CD14-positive monocyte (primary cell): ENCODE measurements around the gene TTLL4. TPM values are rescaled to one million over a fixed set of nuclear protein-coding genes. Genes with fewer than 3 reads are reported as not detected.

ENCODE experiments used
- DNase-seq, 3 donors: peaks; one replicate each; pipeline ENCODE4 v3.0.0-alpha.2; 2011 to 2022
- H2AFZ ChIP-seq: 2 replicates; pipeline ENCODE4 v1.6.0; 2012; ENCODE audit warnings: mild to moderate bottlenecking, low read depth, low read length, inconsistent platforms; ENCODE audit not compliant: insufficient read depth, poor library complexity, severe bottlenecking
- H3K27ac ChIP-seq, 2 donors: 1 replicate in 1 of 2; 2 replicates in 1 of 2; pipeline ENCODE4 v1.5.1; 2012 to 2013; ENCODE audit warnings: low read length in 2 of 2, control low read depth in 1 of 2, inconsistent platforms in 1 of 2, low read depth in 1 of 2, mild to moderate bottlenecking in 1 of 2
- H3K27me3 ChIP-seq, 2 donors: one replicate each; pipeline versions ENCODE4 v1.6.0 to v1.6.1; 2011 to 2013; ENCODE audit warnings: low read length in 2 of 2; ENCODE audit not compliant: control insufficient read depth in 2 of 2, insufficient read depth in 2 of 2
- H3K36me3 ChIP-seq, 2 donors: replicated peaks in 1 of 2; 1 replicate in 1 of 2; 2 replicates in 1 of 2; pipeline versions ENCODE4 v1.5.1 to v1.6.1; 2012 to 2013; ENCODE audit warnings: low read length in 2 of 2, control low read depth in 1 of 2, inconsistent platforms in 1 of 2, mild to moderate bottlenecking in 1 of 2; ENCODE audit not compliant: insufficient read depth in 2 of 2, control insufficient read depth in 1 of 2
- H3K4me1 ChIP-seq, 2 donors: 1 replicate in 1 of 2; 2 replicates in 1 of 2; pipeline versions ENCODE4 v1.5.1 to v1.6.1; 2012 to 2013; ENCODE audit warnings: low read length in 2 of 2, control low read depth in 1 of 2, inconsistent platforms in 1 of 2, mild to moderate bottlenecking in 1 of 2, moderate library complexity in 1 of 2; ENCODE audit not compliant: insufficient read depth in 2 of 2, control insufficient read depth in 1 of 2
- H3K4me2 ChIP-seq: replicated peaks from 2 replicates; pipeline ENCODE3; 2012; ENCODE audit warnings: low read length, moderate library complexity, mild to moderate bottlenecking; ENCODE audit not compliant: poor library complexity, severe bottlenecking; ENCODE audit errors: extremely low read depth
- H3K4me3 ChIP-seq, 3 experiments: fragments of 200-600 bp in 1 of 3; sonication (generic) in 1 of 3; replicated peaks in 1 of 3; 1 replicate in 2 of 3; 2 replicates in 1 of 3; pipeline ENCODE4 v1.5.1; 2011 to 2013; ENCODE audit warnings: low read length in 3 of 3, mild to moderate bottlenecking in 3 of 3, control low read depth in 2 of 3, low read depth in 2 of 3, inconsistent platforms in 1 of 3, moderate library complexity in 1 of 3
- H3K79me2 ChIP-seq: 2 replicates; pipeline ENCODE4 v1.6.0; 2012; ENCODE audit warnings: mild to moderate bottlenecking, control low read depth, inconsistent platforms, low read length, moderate library complexity; ENCODE audit not compliant: insufficient read depth
- H3K9ac ChIP-seq: 2 replicates; pipeline ENCODE4 v1.6.0; 2017; ENCODE audit warnings: low read length, mild to moderate bottlenecking; ENCODE audit not compliant: insufficient read depth, poor library complexity, severe bottlenecking
- H3K9me3 ChIP-seq, 2 donors: replicated peaks in 1 of 2; 1 replicate in 1 of 2; 2 replicates in 1 of 2; pipeline versions ENCODE4 v1.5.1 to v1.6.1; 2012 to 2013; ENCODE audit warnings: low read length in 2 of 2, control low read depth in 1 of 2; ENCODE audit not compliant: control insufficient read depth in 1 of 2, insufficient read depth in 1 of 2
- H4K20me1 ChIP-seq: 2 replicates; pipeline ENCODE4 v1.6.0; 2012; ENCODE audit warnings: mild to moderate bottlenecking, low read length, control low read depth, moderate library complexity; ENCODE audit not compliant: insufficient read depth
- H3K27ac Mint-ChIP-seq, 7 donors: one replicate each; pipeline ENCODE4 v1.8.0; 2020; ENCODE audit warnings: mild to moderate bottlenecking in 7 of 7, mixed read lengths in 7 of 7, moderate library complexity in 6 of 7, inconsistent platforms in 2 of 7
- H3K27me3 Mint-ChIP-seq, 3 donors: one replicate each; pipeline ENCODE4 v1.8.0; 2021 to 2022; ENCODE audit warnings: low read depth in 3 of 3, mild to moderate bottlenecking in 3 of 3, mixed read lengths in 3 of 3, moderate library complexity in 3 of 3, inconsistent platforms in 1 of 3
- H3K36me3 Mint-ChIP-seq, 2 donors: one replicate each; pipeline ENCODE4 v1.8.0; 2020; ENCODE audit warnings: mixed read lengths in 2 of 2, inconsistent platforms in 1 of 2, mild to moderate bottlenecking in 1 of 2
- H3K4me1 Mint-ChIP-seq: one replicate; pipeline ENCODE4 v1.8.0; 2020; ENCODE audit warnings: mild to moderate bottlenecking, mixed read lengths
- H3K4me3 Mint-ChIP-seq, 2 donors: one replicate each; pipeline ENCODE4 v1.8.0; 2020; ENCODE audit warnings: mild to moderate bottlenecking in 2 of 2, mixed read lengths in 2 of 2, moderate library complexity in 1 of 2
- H3K9me3 Mint-ChIP-seq, 7 donors: one replicate each; pipeline ENCODE4 v1.8.0; 2020 to 2022; ENCODE audit warnings: mixed read lengths in 7 of 7, mild to moderate bottlenecking in 6 of 7, moderate library complexity in 6 of 7, inconsistent platforms in 2 of 7
- WGBS: methylation state at CpG from one replicate; pipeline ENCODE4 v1.1.5; 2013; ENCODE audit warnings: missing lambda C conversion rate; ENCODE audit not compliant: insufficient coverage; 5-methylcytosine and 5-hydroxymethylcytosine counted together
- intact Hi-C, 2 donors: fragments of 100-400 bp; cut with micrococcal nuclease; formaldehyde crosslinking; loops; one replicate each; pipeline versions ENCODE4 v1.15.0 to v1.15.1; 2023
- polyA plus RNA-seq, 3 donors: library from polyadenylated mRNA; depleted of rRNA in 1 of 3; unstranded in 2 of 3; stranded (reverse) in 1 of 3; fragments of 300-500 nt in 2 of 3; fragments of >200 nt in 1 of 3; fragmentation: Illumina TruSeq in 2 of 3; gene quantifications; 1 replicate in 2 of 3; 2 replicates in 1 of 3; pipeline ENCODE4 v1.2.3, GENCODE V29; 2012 to 2021
- TF ChIP-seq, protein P1 (sequence below): fragments of 200-600 bp; IDR thresholded peaks from one replicate; pipeline ENCODE4 v1.8.0; 2022; ENCODE audit warnings: antibody characterized with exemption, mild to moderate bottlenecking

Gene TTLL4
- polyA plus RNA-seq, 3 donors, result 13.5 to 90.2 (median 16.3) TPM

DNA sequence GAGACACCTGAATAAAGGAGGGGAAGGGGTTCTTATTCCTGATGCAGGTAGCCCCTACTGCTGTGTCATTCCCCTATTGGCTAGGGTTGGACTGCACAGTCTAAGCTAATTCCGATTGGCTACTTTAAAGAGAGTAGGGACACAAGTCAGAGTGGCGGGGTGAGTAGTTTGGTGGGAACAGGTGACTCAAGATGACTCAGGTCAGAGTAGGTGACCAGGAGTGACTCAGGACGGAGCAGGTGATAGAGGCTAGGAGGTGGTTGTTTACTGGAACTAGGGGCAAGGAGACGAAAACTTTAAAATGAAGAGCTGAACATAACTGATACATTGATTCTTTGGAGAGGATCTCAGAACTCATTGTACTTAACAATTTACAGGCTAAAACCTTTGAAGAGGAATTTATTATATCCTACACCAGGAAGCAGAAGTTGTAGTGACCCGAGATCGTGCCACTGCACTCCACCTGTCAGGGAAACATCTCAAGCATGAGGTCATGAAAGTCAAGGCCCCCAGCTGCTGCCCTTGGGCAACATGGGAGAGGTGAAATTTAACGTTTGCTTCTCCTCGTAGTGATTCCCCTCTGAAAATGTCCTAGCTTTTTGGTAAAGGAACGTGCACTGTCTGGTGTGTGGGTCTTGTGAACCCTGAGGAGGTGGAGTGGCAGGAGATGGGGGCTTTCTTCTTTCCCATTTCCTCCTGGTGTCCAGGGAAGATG, 66.8 kb downstream of the TTLL4 start:
- Mint-ChIP-seq H3K36me3 (peaks cover 27 to 41% of the 10 kb centered on the region in 2 donors), H3K27ac (peak overlapping the region in 1 of 7 donors; percentile 5), H3K9me3 (peaks cover 24 to 48% (median 31%) of the 10 kb centered on the region in 7 donors), H3K4me1 (peaks cover 30% of the 10 kb centered on the region), H3K4me3 (peak overlapping the region in 1 of 2 donors; percentile 19), H3K27me3 (peaks cover 23 to 38% (median 36%) of the 10 kb centered on the region in 3 donors)
- Histone ChIP-seq H2AFZ (no peak overlapping the region), H3K4me3 (no peak overlapping the region), H3K79me2 (no peaks in the 10 kb centered on the region), H3K27me3 (peaks cover 7 to 28% of the 10 kb centered on the region in 2 donors), H3K4me2 (no peak overlapping the region), H3K4me1 (peaks cover 24 to 32% of the 10 kb centered on the region in 2 donors), H3K9me3 (peaks cover 14 to 18% of the 10 kb centered on the region in 2 donors), H4K20me1 (no peaks in the 10 kb centered on the region), H3K9ac (no peak overlapping the region), H3K27ac (no peak overlapping the region), H3K36me3 (peaks cover 0 to 6% of the 10 kb centered on the region in 2 donors)
- TF ChIP-seq, protein P1, sequence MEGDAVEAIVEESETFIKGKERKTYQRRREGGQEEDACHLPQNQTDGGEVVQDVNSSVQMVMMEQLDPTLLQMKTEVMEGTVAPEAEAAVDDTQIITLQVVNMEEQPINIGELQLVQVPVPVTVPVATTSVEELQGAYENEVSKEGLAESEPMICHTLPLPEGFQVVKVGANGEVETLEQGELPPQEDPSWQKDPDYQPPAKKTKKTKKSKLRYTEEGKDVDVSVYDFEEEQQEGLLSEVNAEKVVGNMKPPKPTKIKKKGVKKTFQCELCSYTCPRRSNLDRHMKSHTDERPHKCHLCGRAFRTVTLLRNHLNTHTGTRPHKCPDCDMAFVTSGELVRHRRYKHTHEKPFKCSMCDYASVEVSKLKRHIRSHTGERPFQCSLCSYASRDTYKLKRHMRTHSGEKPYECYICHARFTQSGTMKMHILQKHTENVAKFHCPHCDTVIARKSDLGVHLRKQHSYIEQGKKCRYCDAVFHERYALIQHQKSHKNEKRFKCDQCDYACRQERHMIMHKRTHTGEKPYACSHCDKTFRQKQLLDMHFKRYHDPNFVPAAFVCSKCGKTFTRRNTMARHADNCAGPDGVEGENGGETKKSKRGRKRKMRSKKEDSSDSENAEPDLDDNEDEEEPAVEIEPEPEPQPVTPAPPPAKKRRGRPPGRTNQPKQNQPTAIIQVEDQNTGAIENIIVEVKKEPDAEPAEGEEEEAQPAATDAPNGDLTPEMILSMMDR, result no peak
- DNase-seq, result no peak
- WGBS, result 100% methylated on average over 4 of the region's 9 CpGs
- intact Hi-C loops, result no loop called here

DNA sequence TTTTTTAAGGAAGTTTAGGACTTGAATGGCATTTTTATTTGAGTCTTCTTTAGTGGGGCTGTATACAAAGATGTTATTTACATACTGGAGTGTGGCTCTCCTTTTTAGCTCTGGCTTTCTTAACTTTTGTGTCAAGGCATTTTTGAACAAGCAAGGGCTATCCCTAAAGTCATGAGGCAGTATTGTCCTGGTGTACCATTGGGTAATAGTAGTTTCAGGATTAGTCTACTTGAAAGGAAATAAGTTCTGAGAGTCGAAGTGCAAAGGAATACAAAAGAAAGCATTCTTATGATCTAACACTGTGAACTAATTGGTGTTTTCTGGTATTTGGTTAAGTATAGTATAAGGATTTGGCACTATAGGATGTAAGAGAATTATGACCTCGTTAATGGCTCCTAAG, 69.4 kb downstream of the TTLL4 start:
- no CpG with 5 or more reads among the region's 2 CpGs for WGBS
- Histone ChIP-seq H3K9ac (no peak overlapping the region), H3K9me3 (peaks cover 14 to 18% of the 10 kb centered on the region in 2 donors), H3K4me2 (no peak overlapping the region), H4K20me1 (no peaks in the 10 kb centered on the region), H3K27me3 (peaks cover 10 to 50% of the 10 kb centered on the region in 2 donors), H3K36me3 (peaks cover 0 to 6% of the 10 kb centered on the region in 2 donors), H3K4me3 (no peak overlapping the region), H3K79me2 (no peaks in the 10 kb centered on the region), H3K27ac (no peak overlapping the region), H2AFZ (no peak overlapping the region), H3K4me1 (peaks cover 33 to 56% of the 10 kb centered on the region in 2 donors)
- peaks cover 36 to 51% (median 47%) of the 10 kb centered on the region in 3 donors for H3K27me3 Mint-ChIP-seq
- TF ChIP-seq, protein P1, result no peak
- H3K4me3 Mint-ChIP-seq, result peak overlapping the region in 1 of 2 donors; percentile 33
- peaks cover 34 to 39% of the 10 kb centered on the region in 2 donors for H3K36me3 Mint-ChIP-seq
- H3K27ac Mint-ChIP-seq, result no peak overlapping the region
- peaks cover 50% of the 10 kb centered on the region for H3K4me1 Mint-ChIP-seq
- no peak for DNase-seq
- intact Hi-C loops, result loop anchor here in 1 of 2 donors (5.0 kb wide), 1 partner anchor 33 kb away; no protein-coding TSS in a partner anchor
- peaks cover 21 to 41% (median 32%) of the 10 kb centered on the region in 7 donors for H3K9me3 Mint-ChIP-seq
